Kidney epithelial cell (primary cell): ENCODE results near the gene UGT1A10. TPM values are rescaled to one million over a fixed set of nuclear protein-coding genes. Genes with fewer than 3 reads are reported as not detected.

Experiments used
- DNase-seq: peaks from one replicate; pipeline ENCODE4 v3.0.0-alpha.2; 2010; ENCODE audit warnings: low read depth
- H3K27me3 ChIP-seq: 2 replicates; pipeline ENCODE4 v1.6.0; 2011; ENCODE audit warnings: low read length; ENCODE audit not compliant: control insufficient read depth, insufficient read depth
- H3K36me3 ChIP-seq: 2 replicates; pipeline ENCODE4 v1.5.1; 2011; ENCODE audit warnings: low read length; ENCODE audit not compliant: control insufficient read depth, insufficient read depth
- H3K4me3 ChIP-seq: 2 replicates; pipeline ENCODE4 v1.5.1; 2011; ENCODE audit warnings: low read depth, mild to moderate bottlenecking, control low read depth, low read length
- CTCF ChIP-seq: IDR thresholded peaks from 2 replicates; pipeline ENCODE4 v1.5.1; 2011; ENCODE audit warnings: mild to moderate bottlenecking, moderate library complexity, low read length, control low read depth, inconsistent platforms; ENCODE audit not compliant: insufficient read depth, poor library complexity, severe bottlenecking
- total RNA-seq: library from RNA; depleted of rRNA; stranded (reverse); fragments of >200 nt; gene quantifications from 2 replicates; pipeline ENCODE4 v1.2.3, GENCODE V29; 2015

Gene UGT1A10
- total RNA-seq, 1 donor from 2014 or later, result not detected

DNA sequence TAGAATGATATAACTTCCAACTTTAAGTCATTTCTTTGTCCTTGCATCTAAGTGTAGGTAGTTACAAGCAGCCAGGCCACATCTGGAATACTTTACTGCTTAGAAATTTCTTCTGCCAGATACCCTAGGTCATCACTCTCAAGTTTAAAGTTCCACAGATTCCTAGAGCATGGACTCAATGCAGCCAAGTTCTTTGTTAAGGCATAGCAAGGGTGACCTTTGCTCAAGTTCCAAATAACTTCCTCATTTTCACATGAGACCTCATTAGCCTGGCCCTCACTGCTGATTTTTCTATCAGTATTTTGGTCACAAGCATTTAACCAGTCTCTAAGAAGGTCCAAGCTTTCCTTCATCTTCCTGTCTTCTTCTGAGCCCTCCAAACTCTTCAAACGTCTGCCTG is 27.7 kb downstream of the UGT1A10 start:
- no peaks in the 10 kb centered on the region for H3K27me3 ChIP-seq
- DNase-seq, result no peak
- H3K4me3 ChIP-seq, result no peak overlapping the region
- no peaks in the 10 kb centered on the region for H3K36me3 ChIP-seq
- no peak for TF ChIP-seq CTCF

DNA sequence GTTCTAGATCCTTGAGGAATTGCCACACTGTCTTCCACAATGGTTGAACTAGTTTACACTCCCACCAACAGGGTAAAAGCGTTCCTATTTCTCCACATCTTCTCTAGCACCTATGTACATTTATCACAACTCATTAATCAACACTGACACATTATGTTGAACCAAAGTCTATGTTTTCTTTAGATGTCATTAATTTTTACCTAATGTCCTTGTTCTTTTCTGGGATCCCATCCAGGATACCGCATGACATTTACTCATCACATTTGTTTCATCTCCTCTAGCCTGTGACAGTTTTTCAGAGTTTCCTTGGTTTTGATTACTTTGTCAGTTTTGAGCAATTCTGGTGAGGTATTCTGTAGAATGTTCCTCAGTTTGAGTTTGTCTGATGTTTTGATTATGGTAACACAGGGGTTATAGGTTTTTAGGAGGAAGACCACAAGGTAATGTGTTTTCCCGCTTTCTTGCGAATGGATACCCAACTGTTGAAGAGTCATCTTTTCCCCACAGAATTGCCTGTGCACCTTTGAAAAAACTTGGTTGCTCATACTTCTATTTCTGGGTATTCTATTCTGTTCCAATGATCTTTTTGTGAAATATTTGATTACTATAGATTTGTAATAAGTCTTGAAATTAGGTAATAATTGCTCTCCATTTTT is 32.5 kb downstream of the UGT1A10 start:
- Histone ChIP-seq H3K27me3 (no peaks in the 10 kb centered on the region), H3K36me3 (no peaks in the 10 kb centered on the region), H3K4me3 (no peak overlapping the region)
- TF ChIP-seq CTCF, result no peak
- peak; percentile 35 for DNase-seq

GRCh38 chr2:233671290-233672161 is 35.3 kb downstream of the UGT1A10 start, which contains the start of gene UGT1A9:
TSS of gene UGT1A9 (plus strand) at chr2:233671898. CDS start at chr2:233671935, 37 bp downstream.
- no peak for DNase-seq

GRCh38 chr2:233672886-233673285 is 36.6 kb downstream of the UGT1A10 start:
- no peak for TF ChIP-seq CTCF
- Histone ChIP-seq H3K36me3 (no peaks in the 10 kb centered on the region), H3K4me3 (no peak overlapping the region), H3K27me3 (no peaks in the 10 kb centered on the region)
- no peak for DNase-seq

More at GRCh38 chr2:233671290-233672161, 35.3 kb downstream of the UGT1A10 start, which contains the start of gene UGT1A9:
- TF ChIP-seq CTCF, result no peak
- Histone ChIP-seq H3K4me3 (no peak within 1 kb of the TSS), H3K36me3 (no peaks in the 10 kb centered on the region), H3K27me3 (no peaks in the 10 kb centered on the region)

DNA sequence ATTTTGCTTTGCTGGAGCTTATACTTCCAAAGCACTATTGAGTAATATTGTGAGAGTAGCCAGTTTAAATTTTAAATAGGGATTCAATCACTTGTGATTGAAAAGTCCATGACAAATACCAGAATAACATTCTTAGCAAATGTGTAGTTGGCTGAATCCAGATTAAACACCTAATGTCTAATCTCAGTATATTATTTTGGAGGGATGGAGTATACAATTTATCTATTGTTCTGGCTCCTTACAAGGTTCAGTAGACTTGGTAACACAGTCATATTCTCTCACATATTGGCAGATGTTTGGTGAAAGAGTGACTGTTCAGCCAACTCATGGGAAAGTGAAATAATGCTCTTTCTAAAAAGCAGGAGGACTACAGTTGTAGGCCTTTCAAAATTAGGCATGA is 37.6 kb downstream of the UGT1A10 start:
- no peak for TF ChIP-seq CTCF
- Histone ChIP-seq H3K36me3 (no peaks in the 10 kb centered on the region), H3K27me3 (no peaks in the 10 kb centered on the region), H3K4me3 (no peak overlapping the region)
- DNase-seq, result no peak

DNA sequence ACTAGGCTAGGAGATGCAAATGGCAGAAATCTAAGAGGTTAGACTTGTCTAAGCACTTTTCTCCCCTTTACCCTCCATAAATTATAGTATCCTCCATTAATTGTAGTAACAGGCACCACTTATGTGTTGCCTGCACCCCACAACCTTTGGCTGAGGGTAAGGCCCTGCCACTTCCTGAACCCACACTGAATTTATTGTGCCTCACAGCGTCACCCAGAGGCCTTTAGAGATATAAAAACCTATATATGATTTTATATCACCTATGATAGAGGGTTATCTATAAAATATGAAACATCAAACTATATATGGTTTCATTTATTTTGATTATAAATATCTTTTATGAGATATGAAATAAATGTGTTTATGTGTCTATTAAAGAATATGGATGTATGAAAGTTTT is 38.1 kb downstream of the UGT1A10 start:
- Histone ChIP-seq H3K4me3 (no peak overlapping the region), H3K27me3 (no peaks in the 10 kb centered on the region), H3K36me3 (no peaks in the 10 kb centered on the region)
- DNase-seq, result no peak
- no peak for TF ChIP-seq CTCF
